Activated CD4-positive, CD25-positive, alpha-beta regulatory T cell treated with anti-CD3 and anti-CD28 coated beads, Interleukin-2, amount 50 U/mL, for 24 hours (primary cell): Measurements from ENCODE around the gene ZNF341.

ENCODE experiments used
- ATAC-seq, 2 donors: fragments of 150-1000 bp; cut with Tn5 transposase; one replicate each; pipeline ENCODE4 v1.10.0; 2021; ENCODE audit warnings: mild to moderate bottlenecking in 1 of 2, moderate library complexity in 1 of 2

ZNF341 gene

DNA sequence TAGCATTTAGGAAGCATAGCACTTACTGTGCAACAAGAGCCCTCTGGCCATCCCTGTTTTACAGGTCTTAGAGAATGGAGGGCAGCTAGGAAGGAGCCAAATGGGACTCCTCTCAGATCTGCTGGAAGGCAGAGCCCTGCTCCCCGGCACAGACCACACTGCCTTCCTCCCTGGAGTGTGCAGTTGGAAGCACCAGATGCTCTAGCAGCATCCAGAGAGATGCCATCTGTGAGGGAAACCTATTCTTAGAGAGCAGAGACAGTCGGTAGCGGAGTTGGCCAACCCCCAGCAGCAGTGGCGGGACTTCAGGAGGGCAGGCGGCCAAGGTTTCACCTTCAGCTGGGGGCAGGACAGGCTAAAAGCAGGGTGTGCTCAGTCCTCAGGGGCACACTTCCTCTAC is 28.9 kb upstream of the ZNF341 start:
- ATAC-seq, result no peak

DNA sequence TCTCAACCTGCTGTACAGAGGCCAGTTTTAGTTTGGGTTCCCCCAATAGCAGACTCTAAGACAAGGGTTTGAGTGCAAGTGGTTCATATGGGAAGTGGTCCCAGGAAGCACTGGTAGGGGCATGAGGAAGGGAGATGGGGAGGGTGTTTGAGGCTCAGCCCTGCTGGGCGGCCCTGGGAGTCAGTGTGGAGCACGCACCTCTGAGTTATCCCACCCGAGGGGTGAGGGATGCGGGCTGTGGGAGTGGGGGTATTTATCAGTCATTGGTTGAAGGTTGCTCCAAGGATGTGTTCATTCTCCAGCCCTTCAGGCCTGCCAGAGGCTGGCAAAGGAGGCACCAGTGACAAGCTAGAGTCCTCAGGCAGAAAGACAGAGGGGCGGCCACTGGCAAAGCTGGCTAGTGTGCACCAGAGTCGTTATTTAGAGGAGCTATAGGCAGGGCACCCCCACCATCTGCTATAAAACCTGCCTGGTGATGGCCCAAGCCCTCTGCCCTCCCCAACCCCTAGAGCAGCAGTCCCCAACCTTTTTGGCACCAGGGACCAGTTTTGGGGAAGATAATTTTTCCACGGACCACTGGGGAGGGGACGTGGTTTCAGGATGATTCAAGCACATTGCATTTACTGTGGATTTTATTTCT is 28.2 kb upstream of the ZNF341 start:
- ATAC-seq, result no peak

DNA sequence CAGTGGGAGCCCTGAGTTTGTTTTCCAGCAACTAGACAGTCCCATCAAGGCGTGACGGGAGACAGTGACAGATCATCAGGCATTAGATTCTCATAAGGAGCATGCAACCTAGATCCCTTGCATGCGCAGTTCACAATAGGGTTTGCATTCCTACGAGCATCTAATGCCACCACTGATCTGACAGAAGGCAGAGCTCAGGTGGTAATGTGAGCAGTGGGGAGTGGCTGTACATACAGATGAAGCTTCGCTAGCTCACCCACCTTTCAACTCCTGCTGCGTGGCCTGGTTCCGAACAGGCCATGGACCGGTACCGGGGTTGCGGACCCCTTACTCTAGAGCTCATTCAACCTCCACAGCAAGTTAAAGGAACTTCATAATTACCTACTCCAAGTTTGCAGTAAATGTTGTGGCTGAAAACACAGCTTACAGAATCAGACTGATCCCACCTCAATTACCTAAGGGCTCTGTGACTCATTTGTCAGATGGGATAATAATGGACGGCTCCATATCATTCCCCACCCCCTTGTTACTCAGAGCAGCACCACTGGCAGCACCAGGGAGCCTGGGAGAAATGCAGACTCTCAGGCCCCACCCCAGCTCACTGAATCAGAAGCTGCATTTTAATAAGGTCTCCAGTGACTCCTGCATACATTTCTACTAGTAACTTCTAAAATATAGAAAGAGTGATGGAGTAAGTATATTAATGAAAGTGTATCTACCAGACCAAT is 27.4 kb upstream of the ZNF341 start:
- ATAC-seq, result no peak

DNA sequence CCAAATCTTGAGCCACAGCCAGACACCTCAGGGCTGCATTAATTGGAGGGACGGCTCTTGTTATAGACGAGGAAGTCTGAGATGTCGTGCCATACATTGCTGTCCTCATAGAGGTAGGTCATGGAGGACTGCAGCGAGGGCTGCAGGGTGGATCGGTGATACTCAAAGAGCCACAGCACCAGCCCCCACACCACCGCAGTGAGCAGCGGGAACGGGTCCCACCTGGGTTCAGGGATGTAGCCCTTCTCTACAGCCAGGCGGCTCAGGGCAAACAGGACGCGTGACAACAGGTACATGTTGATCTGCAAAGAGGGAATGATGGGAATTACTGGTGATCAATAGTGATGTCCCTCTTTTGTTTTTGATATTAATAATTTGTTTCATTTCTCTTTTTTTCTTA is 24.1 kb upstream of the ZNF341 start:
- no peak for ATAC-seq

DNA sequence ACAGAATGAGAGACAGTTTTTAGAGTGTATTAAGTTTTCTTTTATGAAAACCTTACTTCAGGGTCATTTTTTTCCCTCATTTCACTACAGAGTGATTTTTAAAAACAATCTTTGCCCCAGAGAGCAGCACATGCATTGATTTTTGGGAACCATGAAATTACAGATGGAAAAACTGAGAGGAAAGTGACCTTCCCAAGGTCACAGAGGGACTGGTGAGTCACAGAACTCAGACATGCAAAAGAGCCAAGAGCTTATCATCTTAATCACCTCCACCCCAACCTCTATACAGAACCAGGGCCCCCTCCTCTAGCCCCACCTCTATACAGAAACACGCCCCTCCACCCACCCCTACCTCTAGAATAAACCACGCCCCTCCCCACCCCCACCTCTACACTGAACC is 22.4 kb upstream of the ZNF341 start:
- peak; percentile 44 to 67 for ATAC-seq

DNA sequence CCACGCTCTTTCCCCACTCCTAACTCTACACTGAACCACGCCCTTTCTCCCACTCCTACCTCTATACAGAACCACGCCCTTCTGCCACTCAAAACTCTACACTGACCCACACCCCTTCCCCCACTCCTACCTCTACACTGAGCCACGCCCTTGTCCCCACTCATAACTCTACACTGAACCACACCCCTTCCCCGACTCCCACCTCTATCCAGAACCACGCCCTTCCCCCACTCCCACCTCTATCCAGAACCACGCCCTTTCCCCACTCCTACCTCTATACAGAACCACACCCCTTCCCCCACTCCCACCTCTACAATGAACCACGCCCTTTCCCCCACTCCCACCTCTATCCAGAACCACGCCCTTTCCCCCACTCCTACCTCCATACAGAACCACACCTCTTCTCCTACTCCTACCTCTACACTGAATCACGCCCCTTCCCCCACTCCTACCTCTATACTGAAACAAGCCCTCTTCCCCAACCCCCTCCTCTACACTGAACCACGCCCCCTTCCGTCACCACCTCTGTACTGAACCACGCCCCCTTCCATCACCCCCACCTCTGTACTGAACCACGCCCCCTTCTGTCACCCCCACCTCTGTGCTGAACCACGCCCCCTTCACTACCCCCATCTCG is 21.8 kb upstream of the ZNF341 start:
- no peak for ATAC-seq

DNA sequence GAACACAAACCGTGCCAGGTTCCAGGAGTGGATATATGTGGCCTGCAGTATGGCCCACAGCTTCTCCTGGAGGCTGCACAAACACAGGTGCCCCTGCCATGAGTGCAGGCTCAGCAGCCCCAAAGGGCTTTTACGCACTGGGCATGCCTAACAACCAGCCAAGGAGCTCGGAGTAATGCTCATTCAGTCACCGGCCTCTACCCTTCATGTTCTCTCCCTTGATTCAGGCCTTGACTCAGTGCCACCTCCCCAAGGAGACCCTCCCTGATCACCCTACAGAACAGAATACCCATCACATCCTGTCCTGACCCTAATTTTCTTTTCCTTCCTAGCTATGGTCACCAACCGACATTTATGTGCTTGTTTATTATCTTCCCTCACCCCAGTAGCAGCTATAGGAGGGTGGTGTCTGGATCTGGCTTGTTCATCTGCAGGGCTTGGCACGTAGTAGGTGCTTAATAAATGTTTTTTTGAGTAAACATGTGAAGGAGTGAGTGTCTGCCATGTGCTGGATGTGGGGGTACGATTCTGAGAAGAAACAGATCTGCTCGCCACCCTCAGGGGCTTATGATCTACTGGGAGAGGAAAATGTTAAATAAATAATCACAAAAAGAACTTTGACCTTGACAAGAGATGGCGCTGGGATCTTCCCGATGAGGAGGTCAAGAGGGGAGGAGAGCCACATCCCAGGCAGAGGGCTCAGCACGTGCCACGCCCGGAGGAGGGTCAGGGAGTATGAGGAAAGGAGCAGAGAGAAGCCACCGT is 20.9 kb upstream of the ZNF341 start:
- ATAC-seq, result no peak

DNA sequence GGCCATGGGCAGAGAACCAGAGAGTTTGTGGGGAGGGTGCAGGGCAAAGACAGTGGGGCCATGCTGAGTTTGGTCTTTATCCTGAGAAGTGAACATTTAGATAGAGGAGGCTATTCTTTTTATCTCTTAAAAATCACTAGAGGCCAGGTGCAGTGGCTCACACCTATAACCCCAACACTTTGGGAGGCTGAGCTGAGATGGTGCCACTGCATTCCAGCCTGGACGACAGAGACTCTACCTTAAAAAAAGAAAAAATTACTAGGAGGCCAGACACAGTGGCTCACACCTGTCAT is 20.4 kb upstream of the ZNF341 start:
- ATAC-seq, result no peak

DNA sequence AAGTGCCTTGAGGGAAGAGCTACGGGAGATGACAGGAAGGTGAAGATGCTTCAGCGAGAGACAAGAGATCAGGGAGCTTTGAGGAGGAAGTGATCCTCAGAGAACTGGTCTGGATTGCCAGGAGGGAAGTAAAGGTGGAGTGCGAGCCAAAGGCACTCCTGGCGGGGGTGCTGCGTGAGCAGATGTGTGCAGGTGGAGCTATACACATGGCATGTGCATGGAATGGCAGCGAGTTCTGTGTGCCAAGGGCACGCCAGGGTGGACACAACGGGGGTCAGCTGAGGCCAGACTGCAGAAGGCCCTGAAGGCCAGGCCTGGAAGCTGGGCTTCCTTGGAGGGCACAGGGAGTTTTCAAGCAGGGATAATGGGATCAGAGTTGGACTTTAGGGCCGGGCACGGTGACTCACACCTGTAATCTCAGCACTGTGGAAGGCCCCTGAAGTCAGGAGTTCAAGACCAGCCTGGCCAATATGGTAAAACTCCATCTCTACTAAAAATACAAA is 17.9 kb upstream of the ZNF341 start:
- ATAC-seq, result no peak

DNA sequence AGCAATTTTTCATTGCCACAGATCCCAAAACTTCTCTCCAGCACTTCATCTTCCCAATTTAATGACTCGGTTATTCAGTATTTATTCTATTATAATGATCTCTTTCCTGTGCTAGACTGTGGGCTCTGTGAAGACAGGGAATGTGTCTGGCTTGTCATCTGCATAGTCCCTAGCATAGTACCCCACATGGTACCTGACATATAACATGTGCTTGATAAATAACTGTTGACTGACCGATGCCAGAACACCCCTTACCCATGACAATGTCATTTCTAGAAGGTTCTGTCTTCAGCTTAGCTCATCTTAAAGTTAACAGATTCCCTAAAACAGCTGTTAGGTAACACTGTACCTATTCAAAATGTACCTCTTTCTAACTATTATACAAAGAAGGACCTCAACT is 15.3 kb upstream of the ZNF341 start:
- ATAC-seq, result no peak

DNA sequence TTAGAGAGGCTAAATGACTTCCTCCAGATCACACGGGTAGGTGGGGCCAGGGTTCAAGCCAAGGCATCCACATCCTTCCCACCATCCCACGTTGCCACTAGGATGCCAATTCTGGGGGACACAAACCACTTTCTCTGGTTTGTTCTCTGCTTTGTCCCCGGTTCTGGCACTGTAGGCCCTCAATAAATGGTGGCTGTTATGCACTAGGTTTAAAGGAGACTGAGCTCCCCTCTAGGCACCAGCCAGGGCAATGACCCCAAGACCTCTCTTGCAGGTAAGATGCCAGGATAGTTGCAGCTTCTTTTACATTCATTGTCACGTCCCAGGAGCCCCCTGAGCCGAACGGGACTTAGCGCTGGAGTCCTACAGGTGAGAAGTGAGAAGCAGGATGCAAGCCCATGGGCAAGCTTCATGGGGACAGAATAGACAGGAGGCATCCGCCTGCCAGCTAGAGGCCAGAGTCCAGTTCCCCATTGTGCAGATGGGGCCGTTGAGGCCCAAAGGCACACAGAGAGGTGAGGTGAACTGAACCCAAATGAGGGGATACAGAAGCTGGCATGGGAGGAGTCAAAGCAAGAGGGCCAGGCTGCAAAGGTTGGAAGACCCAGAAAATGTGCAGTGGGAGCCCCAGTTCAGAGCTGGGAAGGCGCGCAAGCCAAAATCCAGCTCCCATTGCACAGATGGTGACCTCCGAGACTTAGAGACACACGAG is 12.4 kb upstream of the ZNF341 start:
- no peak for ATAC-seq

DNA sequence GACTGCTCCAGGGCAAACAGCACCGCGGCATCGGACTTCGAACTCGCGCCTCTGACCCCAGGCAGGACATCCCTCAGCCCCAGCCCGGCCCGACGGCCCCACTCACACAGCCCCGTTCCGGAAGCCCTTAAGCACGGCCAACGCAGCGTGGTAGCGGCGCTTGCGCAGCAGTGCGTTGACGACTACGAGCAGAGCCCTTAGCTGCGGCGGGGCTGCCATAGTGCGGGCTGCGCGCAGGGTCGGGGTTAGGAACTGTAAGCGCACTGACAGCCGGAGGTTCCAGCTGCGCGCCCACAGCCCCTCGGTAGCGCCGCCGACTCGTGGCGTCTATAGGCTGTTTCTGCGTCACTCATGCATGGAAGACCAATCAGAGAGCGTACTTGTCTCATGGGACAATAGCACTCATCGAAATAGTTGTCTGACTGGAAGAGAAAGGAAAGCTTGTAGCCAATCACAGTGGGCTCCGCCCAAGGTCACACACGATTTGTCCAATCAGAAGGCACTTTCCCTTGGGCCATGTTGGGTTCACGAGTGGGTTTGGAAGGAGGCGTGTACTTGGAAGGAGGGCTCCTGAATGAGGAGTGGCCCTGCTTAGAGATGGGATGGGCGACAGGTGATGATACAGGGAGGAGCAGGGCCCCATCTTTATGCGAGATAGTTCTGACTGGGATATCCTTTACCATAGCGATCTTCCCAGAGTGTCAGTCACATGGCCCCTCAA is 11.6 kb upstream of the ZNF341 start, which contains the start of gene PXMP4:
Gene PXMP4, minus strand, starts transcription at position 322 of the 721 bp plus-strand sequence. Its CDS starts 103 bp downstream, at position 219.
- peak; percentile 99 for ATAC-seq

DNA sequence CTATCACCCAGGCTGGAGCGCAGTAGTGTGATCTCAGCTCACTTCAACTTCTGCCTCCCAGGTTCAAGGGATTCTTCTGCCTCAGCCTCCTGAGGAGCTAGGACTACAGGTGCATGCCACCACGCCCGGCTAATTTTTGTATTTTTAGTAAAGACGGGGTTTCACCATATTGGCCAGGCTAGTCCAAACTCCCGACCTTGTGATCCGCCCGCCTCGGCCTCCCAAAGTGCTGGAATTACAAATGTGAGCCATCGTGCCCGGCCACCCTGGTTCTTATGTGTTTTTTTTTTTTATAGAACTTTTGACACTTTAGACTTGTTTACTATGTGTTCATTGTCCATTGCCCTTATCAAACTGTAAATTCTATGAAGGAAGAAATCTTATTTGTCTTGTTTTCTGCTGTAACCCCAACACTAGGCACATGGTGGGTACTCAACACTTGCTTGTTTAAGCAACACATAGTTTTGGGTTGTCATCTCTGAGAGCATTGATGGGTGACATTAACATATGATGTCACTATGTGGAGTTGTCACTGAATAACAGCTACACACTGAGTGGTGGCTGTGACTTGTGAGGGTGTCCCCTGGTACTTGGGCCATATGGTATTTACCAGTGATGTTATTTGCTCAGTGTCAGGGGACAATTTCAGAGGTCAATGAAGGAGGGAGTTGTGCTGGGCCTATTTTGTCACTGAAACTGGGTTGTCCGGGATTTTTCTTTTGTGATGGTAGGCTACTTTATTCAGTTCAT is 10.2 kb upstream of the ZNF341 start:
- no peak for ATAC-seq

DNA sequence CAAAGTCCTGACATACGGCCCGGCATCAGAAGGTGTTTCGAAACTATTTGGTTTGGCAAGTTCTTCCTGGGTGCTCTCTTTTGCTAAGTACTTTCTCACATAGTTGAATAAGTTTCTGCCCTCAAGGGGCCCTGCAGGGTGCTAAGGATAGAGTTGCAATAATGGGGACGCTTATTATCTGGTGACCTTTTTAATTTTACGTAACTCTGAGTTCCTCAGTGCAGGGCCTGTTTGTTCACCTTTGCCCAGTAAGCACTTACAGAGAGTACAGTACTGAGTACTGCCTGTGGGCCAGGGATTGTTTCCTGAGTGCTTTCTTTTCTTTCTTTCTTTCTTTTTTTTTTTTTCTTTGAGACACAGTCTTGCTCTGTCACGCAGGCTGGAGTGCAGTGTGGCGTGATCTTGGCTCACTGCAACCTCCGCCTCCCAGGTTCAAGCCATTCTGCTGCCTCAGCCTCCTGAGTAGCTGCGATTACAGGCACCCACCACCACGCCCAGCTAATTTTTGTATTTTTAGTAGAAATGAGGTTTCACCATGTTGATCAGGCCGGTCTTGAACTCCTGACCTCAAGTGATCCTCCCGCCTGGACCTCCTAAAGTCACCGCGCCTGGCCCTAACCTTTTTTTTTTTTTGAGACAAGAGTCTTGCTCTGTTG is 7.2 kb upstream of the ZNF341 start:
- no peak for ATAC-seq

DNA sequence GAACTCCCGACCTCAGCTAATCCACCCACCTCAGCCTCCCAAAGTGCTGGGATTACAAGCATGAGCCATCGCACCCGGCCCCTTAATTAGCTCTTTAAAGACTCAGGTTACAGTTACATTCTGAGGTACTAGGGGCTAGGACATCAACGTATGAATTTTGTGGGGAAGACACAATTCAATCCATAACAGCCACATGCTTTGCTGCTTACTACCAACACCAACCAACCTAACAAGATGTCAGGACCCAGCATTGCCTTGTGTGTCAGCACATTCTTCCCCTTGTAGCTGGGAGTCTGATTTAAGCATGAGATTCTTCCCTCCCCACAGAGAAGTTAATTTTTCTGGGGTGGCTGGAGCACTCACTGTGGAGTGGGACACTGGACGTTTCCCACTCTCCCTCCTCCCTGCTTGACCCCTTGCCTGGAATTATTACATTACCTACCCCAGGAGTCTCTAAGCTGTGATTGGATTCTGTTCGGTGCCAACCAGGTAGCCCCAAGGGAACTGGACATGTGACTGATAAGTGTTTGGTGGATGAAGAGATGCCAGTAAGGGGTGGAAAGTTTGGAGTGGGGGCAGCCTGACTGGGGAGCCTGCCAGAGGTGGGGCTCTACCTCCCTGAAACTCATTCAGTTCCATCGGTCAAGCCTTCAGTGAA is 6.1 kb upstream of the ZNF341 start:
- ATAC-seq, result no peak

DNA sequence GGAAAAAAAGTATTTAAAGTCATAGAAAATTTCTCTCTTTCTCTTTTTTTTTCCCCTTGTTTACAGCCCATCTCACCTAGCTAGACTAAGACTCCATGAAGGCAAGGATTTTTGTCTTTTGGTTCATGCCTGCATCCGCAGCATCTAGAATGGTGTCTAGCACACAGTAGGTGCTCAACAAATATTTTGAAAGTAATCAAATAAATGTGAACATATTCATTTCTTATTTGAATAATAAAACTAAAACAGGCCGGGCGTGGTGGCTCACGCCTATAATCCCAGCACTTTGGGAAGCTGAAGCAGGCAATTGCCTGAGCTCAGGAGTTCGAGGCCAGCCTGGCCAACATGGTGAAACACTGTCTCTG is 4.7 kb upstream of the ZNF341 start:
- no peak for ATAC-seq

DNA sequence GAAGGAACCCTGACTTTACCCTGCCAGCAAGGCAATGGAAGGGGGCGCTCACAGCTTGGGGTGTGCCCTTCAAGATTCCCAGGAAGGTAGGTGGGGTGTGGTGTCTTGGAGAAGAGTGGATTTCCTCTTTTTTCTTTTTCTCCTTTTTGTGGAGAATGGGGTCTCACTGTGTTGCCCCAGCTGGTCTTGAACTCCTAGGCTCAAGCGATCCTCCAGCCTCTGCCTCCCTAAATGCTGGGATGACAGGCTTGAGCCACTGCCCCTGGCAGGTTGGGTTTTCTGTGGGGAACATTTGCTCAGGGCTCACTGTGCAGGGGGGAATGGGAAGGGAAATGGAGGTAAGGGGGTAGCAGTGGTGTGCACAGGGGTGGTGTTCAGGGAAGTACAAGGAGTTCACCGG is 4.0 kb upstream of the ZNF341 start:
- ATAC-seq, result no peak

DNA sequence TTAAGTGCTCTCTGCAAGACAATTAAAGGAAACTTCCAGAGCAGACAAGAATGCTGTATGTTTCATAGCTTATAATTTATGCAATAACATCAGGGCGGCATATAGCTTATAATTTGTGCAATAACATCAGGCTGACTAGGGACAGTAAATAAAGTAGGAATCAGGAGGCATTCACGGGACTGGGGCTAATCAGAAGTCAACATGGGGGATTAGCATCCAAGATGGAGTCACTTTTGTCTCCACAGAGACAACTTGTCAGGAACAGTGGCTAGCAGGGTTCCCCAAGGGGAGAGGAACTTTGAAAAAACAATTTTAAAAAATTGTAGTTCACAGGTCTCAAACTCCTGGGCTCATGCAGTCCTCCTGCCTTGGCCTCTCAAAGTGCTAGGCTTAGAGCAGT is 3.3 kb upstream of the ZNF341 start:
- ATAC-seq, result no peak

DNA sequence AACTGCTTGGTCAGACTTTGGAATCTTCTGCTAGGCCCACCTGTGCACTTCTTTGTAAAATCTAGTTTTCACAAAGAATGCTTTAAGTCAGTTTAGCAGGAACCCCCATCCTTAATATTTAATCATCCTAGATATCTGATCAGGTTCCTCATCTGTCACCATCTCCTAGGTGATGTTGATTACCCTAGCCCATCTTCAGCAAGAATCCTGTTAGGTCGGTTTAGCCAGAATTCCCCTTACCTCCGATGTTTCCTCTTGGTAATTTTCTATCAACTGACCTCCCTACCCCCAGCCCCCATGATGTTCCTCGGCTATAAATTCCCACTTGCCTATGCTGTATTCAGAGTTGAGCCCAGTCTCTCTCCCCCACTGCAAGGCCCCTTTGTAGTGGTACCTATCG is 2.7 kb upstream of the ZNF341 start:
- ATAC-seq, result no peak
